22Rv1 (cell line): ENCODE results near the gene KMT2B.

Experiments
- CTCF ChIP-seq: fragments of 450-650 bp; IDR thresholded peaks from 2 replicates; pipeline ENCODE4 v1.5.1; 2017; ENCODE audit warnings: mild to moderate bottlenecking
- ZFX ChIP-seq: fragments of 450-650 bp; IDR thresholded peaks from 2 replicates; pipeline ENCODE4 v1.6.1; 2017; ENCODE audit warnings: antibody characterized with exemption, borderline replicate concordance

GRCh38 chr19:35757749-35758608 is 40.2 kb downstream of the KMT2B start, which contains the start of gene PROSER3:
- no peak for TF ChIP-seq CTCF
- no peak for TF ChIP-seq ZFX
